K562 (cell line): ENCODE results near the gene DNAJB4. TPM values are rescaled to one million over a fixed set of nuclear protein-coding genes. Genes with fewer than 3 reads are reported as not detected.

Experiments
- ARNT ChIP-seq, 2 experiments: fragments of 450-650 bp; IDR thresholded peaks; 2 replicates each; pipeline ENCODE4 v1.6.1; 2016; ENCODE audit warnings: mild to moderate bottlenecking in 1 of 2
- HLTF ChIP-seq: fragments of 450-650 bp; IDR thresholded peaks from 2 replicates; pipeline ENCODE4 v1.6.1; 2016
- POLR2B ChIP-seq: fragments of 450-650 bp; IDR thresholded peaks from 2 replicates; pipeline ENCODE4 v1.6.1; 2018; ENCODE audit warnings: low read depth; ENCODE audit not compliant: partially characterized antibody
- RBM25 ChIP-seq: fragments of 200-400 bp; formaldehyde crosslinking; IDR thresholded peaks from 2 replicates; pipeline ENCODE4 v1.6.1; 2018; ENCODE audit warnings: low read length, low read depth, moderate library complexity; ENCODE audit not compliant: severe bottlenecking
- SMARCC2 ChIP-seq: fragments of 450-650 bp; IDR thresholded peaks from 2 replicates; pipeline ENCODE4 v1.6.1; 2017; ENCODE audit warnings: antibody characterized with exemption, moderate library complexity, mild to moderate bottlenecking, low read depth
- SRSF1 ChIP-seq: fragments of 200-400 bp; formaldehyde crosslinking; IDR thresholded peaks from 2 replicates; pipeline ENCODE4 v1.6.1; 2017; ENCODE audit warnings: mild to moderate bottlenecking, low read depth, low read length, moderate library complexity
- ZNF184 ChIP-seq: sonication (generic); formaldehyde crosslinking; IDR thresholded peaks from 2 replicates; pipeline ENCODE4 v1.5.0; 2020; ENCODE audit warnings: missing genetic modification reagents
- polyA plus RNA-seq, 8 experiments: library from polyadenylated mRNA; depleted of rRNA in 4 of 8; stranded (reverse) in 5 of 8; unstranded in 3 of 8; fragments of >200 nt; fragmentation: Nextera tagmentation in 2 of 8; fragmentation: Illumina TruSeq in 1 of 8; extraction: Ambion mirVana in 2 of 8; extraction: Trizol in 1 of 8; gene quantifications; 2 replicates each; pipeline versions ENCODE4 v1.2.1 to v1.2.3, GENCODE V29; 2011 to 2014; ENCODE audit warnings: inconsistent platforms in 1 of 8, missing spikeins in 1 of 8
- total RNA-seq, 7 experiments: library from RNA; depleted of rRNA in 6 of 7; stranded (reverse); fragments of >200 nt in 6 of 7; fragmentation: Illumina TruSeq in 2 of 7; extraction: Trizol in 2 of 7; gene quantifications; 2 replicates each; pipeline versions ENCODE4 v1.2.1 to v1.2.3, GENCODE V29; 2011 to 2021; ENCODE audit warnings: low replicate concordance in 1 of 7
- TF ChIP-seq, protein P1 (sequence below): fragments of 200-600 bp; sonication (generic); IDR thresholded peaks from one replicate; pipeline ENCODE4 v1.6.1; 2012; ENCODE audit warnings: mild to moderate bottlenecking, low read depth, low read length, inconsistent platforms
- TF ChIP-seq, protein P2 (sequence below): fragments of 250-450 bp; sonication (Bioruptor Pico); IDR thresholded peaks from 2 replicates; pipeline ENCODE4 v1.5.0; 2021
- TF ChIP-seq, protein P3 (sequence below): fragments of 450-650 bp; IDR thresholded peaks from 2 replicates; pipeline ENCODE4 v1.6.1; 2017; ENCODE audit warnings: antibody characterized with exemption, mild to moderate bottlenecking

DNAJB4 gene
- total and polyA plus RNA-seq, 9 of the 15 experiments (the other 6 are each of a cell fraction or from before 2014, with no cell fraction given), result 8.5 to 27.7 (median 19.8) TPM

DNA sequence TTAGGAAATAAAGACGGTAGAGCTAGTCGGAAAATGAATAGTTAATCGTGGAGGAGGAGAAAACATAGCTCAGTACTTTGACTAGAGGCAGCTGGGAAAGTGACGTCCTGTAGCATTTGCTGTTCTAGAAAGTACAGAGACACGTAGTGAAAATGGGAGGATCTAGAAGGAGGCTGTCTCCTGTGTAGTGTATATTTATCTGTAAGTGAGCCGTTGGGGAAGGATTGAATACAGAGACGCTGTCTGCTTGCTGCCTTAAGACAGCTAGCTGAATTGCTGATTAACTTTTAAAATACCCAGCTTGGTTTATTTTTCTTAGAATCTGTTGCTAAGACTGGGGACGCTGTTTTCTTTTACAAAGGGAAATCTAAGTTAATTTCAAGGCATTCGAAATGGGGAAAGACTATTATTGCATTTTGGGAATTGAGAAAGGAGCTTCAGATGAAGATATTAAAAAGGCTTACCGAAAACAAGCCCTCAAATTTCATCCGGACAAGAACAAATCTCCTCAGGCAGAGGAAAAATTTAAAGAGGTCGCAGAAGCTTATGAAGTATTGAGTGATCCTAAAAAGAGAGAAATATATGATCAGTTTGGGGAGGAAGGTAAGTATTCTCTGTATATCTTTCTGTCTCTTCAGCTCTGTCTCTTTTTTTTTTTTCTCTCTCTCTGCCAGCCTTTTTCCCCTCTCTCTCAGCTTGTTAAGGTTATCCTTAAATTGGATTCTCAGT is at the start of gene DNAJB4 (continued):
- TF ChIP-seq, protein P1, sequence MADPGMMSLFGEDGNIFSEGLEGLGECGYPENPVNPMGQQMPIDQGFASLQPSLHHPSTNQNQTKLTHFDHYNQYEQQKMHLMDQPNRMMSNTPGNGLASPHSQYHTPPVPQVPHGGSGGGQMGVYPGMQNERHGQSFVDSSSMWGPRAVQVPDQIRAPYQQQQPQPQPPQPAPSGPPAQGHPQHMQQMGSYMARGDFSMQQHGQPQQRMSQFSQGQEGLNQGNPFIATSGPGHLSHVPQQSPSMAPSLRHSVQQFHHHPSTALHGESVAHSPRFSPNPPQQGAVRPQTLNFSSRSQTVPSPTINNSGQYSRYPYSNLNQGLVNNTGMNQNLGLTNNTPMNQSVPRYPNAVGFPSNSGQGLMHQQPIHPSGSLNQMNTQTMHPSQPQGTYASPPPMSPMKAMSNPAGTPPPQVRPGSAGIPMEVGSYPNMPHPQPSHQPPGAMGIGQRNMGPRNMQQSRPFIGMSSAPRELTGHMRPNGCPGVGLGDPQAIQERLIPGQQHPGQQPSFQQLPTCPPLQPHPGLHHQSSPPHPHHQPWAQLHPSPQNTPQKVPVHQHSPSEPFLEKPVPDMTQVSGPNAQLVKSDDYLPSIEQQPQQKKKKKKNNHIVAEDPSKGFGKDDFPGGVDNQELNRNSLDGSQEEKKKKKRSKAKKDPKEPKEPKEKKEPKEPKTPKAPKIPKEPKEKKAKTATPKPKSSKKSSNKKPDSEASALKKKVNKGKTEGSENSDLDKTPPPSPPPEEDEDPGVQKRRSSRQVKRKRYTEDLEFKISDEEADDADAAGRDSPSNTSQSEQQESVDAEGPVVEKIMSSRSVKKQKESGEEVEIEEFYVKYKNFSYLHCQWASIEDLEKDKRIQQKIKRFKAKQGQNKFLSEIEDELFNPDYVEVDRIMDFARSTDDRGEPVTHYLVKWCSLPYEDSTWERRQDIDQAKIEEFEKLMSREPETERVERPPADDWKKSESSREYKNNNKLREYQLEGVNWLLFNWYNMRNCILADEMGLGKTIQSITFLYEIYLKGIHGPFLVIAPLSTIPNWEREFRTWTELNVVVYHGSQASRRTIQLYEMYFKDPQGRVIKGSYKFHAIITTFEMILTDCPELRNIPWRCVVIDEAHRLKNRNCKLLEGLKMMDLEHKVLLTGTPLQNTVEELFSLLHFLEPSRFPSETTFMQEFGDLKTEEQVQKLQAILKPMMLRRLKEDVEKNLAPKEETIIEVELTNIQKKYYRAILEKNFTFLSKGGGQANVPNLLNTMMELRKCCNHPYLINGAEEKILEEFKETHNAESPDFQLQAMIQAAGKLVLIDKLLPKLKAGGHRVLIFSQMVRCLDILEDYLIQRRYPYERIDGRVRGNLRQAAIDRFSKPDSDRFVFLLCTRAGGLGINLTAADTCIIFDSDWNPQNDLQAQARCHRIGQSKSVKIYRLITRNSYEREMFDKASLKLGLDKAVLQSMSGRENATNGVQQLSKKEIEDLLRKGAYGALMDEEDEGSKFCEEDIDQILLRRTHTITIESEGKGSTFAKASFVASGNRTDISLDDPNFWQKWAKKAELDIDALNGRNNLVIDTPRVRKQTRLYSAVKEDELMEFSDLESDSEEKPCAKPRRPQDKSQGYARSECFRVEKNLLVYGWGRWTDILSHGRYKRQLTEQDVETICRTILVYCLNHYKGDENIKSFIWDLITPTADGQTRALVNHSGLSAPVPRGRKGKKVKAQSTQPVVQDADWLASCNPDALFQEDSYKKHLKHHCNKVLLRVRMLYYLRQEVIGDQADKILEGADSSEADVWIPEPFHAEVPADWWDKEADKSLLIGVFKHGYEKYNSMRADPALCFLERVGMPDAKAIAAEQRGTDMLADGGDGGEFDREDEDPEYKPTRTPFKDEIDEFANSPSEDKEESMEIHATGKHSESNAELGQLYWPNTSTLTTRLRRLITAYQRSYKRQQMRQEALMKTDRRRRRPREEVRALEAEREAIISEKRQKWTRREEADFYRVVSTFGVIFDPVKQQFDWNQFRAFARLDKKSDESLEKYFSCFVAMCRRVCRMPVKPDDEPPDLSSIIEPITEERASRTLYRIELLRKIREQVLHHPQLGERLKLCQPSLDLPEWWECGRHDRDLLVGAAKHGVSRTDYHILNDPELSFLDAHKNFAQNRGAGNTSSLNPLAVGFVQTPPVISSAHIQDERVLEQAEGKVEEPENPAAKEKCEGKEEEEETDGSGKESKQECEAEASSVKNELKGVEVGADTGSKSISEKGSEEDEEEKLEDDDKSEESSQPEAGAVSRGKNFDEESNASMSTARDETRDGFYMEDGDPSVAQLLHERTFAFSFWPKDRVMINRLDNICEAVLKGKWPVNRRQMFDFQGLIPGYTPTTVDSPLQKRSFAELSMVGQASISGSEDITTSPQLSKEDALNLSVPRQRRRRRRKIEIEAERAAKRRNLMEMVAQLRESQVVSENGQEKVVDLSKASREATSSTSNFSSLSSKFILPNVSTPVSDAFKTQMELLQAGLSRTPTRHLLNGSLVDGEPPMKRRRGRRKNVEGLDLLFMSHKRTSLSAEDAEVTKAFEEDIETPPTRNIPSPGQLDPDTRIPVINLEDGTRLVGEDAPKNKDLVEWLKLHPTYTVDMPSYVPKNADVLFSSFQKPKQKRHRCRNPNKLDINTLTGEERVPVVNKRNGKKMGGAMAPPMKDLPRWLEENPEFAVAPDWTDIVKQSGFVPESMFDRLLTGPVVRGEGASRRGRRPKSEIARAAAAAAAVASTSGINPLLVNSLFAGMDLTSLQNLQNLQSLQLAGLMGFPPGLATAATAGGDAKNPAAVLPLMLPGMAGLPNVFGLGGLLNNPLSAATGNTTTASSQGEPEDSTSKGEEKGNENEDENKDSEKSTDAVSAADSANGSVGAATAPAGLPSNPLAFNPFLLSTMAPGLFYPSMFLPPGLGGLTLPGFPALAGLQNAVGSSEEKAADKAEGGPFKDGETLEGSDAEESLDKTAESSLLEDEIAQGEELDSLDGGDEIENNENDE, result no peak
- TF ChIP-seq SMARCC2 (no peak), ZNF184 (CRISPR knock-in tag) (no peak), HLTF (no peak), POLR2B (peak; percentile 73), ARNT (IDR thresholded peaks at IDR 0.05) (peak in 1 of 2 experiments; percentile 100; a peak in 2 of 4 replicates), SRSF1 (no peak), RBM25 (no peak)
- TF ChIP-seq, protein P2, sequence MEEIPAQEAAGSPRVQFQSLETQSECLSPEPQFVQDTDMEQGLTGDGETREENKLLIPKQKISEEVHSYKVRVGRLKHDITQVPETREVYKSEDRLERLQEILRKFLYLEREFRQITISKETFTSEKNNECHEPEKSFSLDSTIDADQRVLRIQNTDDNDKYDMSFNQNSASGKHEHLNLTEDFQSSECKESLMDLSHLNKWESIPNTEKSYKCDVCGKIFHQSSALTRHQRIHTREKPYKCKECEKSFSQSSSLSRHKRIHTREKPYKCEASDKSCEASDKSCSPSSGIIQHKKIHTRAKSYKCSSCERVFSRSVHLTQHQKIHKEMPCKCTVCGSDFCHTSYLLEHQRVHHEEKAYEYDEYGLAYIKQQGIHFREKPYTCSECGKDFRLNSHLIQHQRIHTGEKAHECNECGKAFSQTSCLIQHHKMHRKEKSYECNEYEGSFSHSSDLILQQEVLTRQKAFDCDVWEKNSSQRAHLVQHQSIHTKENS (CRISPR knock-in tag), result no peak
- TF ChIP-seq, protein P3, sequence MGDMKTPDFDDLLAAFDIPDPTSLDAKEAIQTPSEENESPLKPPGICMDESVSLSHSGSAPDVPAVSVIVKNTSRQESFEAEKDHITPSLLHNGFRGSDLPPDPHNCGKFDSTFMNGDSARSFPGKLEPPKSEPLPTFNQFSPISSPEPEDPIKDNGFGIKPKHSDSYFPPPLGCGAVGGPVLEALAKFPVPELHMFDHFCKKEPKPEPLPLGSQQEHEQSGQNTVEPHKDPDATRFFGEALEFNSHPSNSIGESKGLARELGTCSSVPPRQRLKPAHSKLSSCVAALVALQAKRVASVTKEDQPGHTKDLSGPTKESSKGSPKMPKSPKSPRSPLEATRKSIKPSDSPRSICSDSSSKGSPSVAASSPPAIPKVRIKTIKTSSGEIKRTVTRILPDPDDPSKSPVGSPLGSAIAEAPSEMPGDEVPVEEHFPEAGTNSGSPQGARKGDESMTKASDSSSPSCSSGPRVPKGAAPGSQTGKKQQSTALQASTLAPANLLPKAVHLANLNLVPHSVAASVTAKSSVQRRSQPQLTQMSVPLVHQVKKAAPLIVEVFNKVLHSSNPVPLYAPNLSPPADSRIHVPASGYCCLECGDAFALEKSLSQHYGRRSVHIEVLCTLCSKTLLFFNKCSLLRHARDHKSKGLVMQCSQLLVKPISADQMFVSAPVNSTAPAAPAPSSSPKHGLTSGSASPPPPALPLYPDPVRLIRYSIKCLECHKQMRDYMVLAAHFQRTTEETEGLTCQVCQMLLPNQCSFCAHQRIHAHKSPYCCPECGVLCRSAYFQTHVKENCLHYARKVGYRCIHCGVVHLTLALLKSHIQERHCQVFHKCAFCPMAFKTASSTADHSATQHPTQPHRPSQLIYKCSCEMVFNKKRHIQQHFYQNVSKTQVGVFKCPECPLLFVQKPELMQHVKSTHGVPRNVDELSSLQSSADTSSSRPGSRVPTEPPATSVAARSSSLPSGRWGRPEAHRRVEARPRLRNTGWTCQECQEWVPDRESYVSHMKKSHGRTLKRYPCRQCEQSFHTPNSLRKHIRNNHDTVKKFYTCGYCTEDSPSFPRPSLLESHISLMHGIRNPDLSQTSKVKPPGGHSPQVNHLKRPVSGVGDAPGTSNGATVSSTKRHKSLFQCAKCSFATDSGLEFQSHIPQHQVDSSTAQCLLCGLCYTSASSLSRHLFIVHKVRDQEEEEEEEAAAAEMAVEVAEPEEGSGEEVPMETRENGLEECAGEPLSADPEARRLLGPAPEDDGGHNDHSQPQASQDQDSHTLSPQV, result no peak
